ENCODE results near the gene PLCB3.
A peak's percentile ranks its signal among the peaks of the same experiment; 100 is the strongest.

The PLCB3 gene

GRCh38 chr11:64278576-64279190 lies 27.4 kb downstream of the PLCB3 start:
- ChIA-PET CTCF (no interaction called here), POLR2A (no interaction called here)
- DNase-seq (ENCODE audit: extremely low spot score) = no peak
- TF ChIP-seq BHLHE40 (IDR thresholded peaks at IDR 0.05; ENCODE audit: borderline replicate concordance) (no peak), ZNF384 (IDR thresholded peaks at IDR 0.05) (no peak), FOXA1 (IDR thresholded peaks at IDR 0.05) (no peak), ARNT (IDR thresholded peaks at IDR 0.05) (no peak), CTBP1 (IDR thresholded peaks at IDR 0.05; ENCODE audit: borderline replicate concordance) (no peak), HDGF (IDR thresholded peaks at IDR 0.05; ENCODE audit: borderline replicate concordance) (no peak), NFRKB (IDR thresholded peaks at IDR 0.05) (no peak), SP1 (IDR thresholded peaks at IDR 0.05) (no peak), FOXK2 (IDR thresholded peaks at IDR 0.05) (no peak), TARDBP (IDR thresholded peaks at IDR 0.05) (no peak), L3MBTL2 (conservative IDR thresholded peaks at IDR 0.05) (no peak)

GRCh38 chr11:64281957-64282770 lies 30.8 kb downstream of the PLCB3 start:
- POLR2A ChIA-PET = interaction anchor here (8.5 kb wide), 1 partner anchor 11 kb away, joined by 81 read pairs; no protein-coding TSS in a partner anchor
- CTCF ChIA-PET = no interaction called here
- DNase-seq (ENCODE audit: extremely low spot score) = no peak
- TF ChIP-seq SP1 (IDR thresholded peaks at IDR 0.05) = no peak
- TF ChIP-seq ZNF384 (IDR thresholded peaks at IDR 0.05) = no peak
- TF ChIP-seq HDGF (IDR thresholded peaks at IDR 0.05; ENCODE audit: borderline replicate concordance) = no peak
- TF ChIP-seq NFRKB (IDR thresholded peaks at IDR 0.05) = no peak
- TF ChIP-seq L3MBTL2 (conservative IDR thresholded peaks at IDR 0.05) = no peak
- TF ChIP-seq, protein P1, sequence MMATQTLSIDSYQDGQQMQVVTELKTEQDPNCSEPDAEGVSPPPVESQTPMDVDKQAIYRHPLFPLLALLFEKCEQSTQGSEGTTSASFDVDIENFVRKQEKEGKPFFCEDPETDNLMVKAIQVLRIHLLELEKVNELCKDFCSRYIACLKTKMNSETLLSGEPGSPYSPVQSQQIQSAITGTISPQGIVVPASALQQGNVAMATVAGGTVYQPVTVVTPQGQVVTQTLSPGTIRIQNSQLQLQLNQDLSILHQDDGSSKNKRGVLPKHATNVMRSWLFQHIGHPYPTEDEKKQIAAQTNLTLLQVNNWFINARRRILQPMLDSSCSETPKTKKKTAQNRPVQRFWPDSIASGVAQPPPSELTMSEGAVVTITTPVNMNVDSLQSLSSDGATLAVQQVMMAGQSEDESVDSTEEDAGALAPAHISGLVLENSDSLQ (IDR thresholded peaks at IDR 0.05) = no peak
- no peak for TF ChIP-seq CTBP1 (IDR thresholded peaks at IDR 0.05; ENCODE audit: borderline replicate concordance)
- TF ChIP-seq LEF1 (IDR thresholded peaks at IDR 0.05; ENCODE audit: borderline replicate concordance) = no peak
- TF ChIP-seq FOXK2 (IDR thresholded peaks at IDR 0.05) = no peak
- no peak for TF ChIP-seq SUZ12 (IDR thresholded peaks at IDR 0.05)
- no peak for TF ChIP-seq ELF4 (IDR thresholded peaks at IDR 0.05)
- no peak for TF ChIP-seq BHLHE40 (IDR thresholded peaks at IDR 0.05; ENCODE audit: borderline replicate concordance)
- no peak for TF ChIP-seq FOXM1 (IDR thresholded peaks at IDR 0.05; ENCODE audit: borderline replicate concordance)

- ChIA-PET POLR2A (interaction anchor here (1.3 to 8.5 kb wide), 4 partner anchors 12 to 40 kb away, joined by 3 to 81 read pairs (median 6); partner anchors contain the start of genes PRDX5 and TRMT112), CTCF (interaction anchor here (1.1 kb wide), 1 partner anchor 12 kb away, joined by 12 read pairs; no protein-coding TSS in a partner anchor)
- TF ChIP-seq FOXK2 (IDR thresholded peaks at IDR 0.05) = no peak
- TF ChIP-seq ELF4 (IDR thresholded peaks at IDR 0.05) = no peak
- TF ChIP-seq SUZ12 (IDR thresholded peaks at IDR 0.05) = no peak
- TF ChIP-seq SP1 (IDR thresholded peaks at IDR 0.05) = no peak
- no peak for DNase-seq (ENCODE audit: extremely low spot score)
Measured at GRCh38 chr11:64283092-64283491, 31.8 kb downstream of the PLCB3 start.

DNA sequence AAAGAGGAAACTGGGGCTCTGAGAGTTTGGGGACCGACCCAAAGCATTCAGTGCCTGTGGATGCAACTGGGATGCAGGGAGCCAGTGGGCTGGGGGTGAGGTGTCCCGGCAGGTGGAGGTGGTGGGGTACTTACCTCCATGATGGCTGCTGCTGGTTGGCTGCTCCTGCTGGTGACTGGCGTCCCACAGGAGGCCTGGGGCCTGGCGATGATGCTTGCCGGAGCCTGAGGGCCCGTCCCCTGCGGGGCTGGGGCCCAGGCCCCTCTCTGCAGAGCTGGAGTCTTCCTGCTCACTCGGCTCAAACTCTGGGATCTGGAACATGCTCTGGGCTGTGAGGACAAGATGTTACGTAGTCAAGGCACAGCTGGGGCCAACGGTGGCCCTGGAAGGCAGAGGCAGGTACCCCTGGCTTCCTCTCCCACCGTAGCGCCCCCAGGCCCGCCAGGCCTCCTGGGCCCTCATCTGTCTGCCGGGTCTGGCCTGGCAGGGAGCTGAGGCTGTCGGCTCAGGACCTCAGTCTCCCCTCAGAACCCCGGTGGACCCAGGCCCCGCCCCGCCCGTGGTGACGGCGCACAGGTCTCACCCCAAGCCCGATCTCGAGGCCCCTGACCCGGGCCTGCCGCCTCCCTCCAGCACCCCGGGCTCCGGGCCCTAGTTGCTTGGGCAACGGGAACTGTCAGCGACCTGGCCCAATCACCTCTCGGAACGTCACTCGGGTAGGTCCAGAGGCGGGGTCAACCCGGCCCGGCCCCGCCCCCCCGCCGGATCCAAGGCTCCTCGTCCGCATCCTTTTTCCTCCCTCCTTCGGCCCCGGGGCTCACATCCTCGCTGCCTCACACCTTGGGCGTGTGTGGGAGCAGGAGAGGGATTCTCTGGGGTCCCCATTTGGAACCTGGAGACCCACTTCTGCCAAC lies 33.0 kb downstream of the PLCB3 start, which contains the start of gene BAD:
Gene BAD (minus strand): TSS at position 618 of the 914 bp plus-strand sequence. CDS start 297 bp downstream, at position 321.
- ChIA-PET POLR2A (interaction anchor here (1.0 to 8.5 kb wide), 10 partner anchors 11 to 381 kb away, joined by 3 to 81 read pairs (median 6); partner anchors contain the start of genes ESRRA, PRDX5 and TRMT112), CTCF (interaction anchor here (0.5 to 1.5 kb wide), 4 partner anchors 13 to 71 kb away, joined by 3 to 8 read pairs (median 3); no protein-coding TSS in a partner anchor)
- no peak for TF ChIP-seq CTBP1 (IDR thresholded peaks at IDR 0.05; ENCODE audit: borderline replicate concordance)
- TF ChIP-seq, protein P1 (IDR thresholded peaks at IDR 0.05) = peak; percentile 97
- DNase-seq (ENCODE audit: extremely low spot score) = peak; percentile 97

GRCh38 chr11:64284962-64285884 lies 33.9 kb downstream of the PLCB3 start, which contains the start of gene GPR137:
GPR137 (plus strand) TSS chr11:64285848; CDS start chr11:64286525, 677 bp downstream.
- ChIA-PET POLR2A (interaction anchor here (1.0 to 8.5 kb wide), 8 partner anchors 11 to 380 kb away, joined by 3 to 81 read pairs (median 7); partner anchors contain the start of genes ESRRA, PRDX5 and TRMT112), CTCF (interaction anchor here (0.6 to 1.5 kb wide), 4 partner anchors 14 to 70 kb away, joined by 3 to 8 read pairs (median 4); no protein-coding TSS in a partner anchor)
- peak; percentile 86 for DNase-seq (ENCODE audit: extremely low spot score)
- TF ChIP-seq FOXM1 (IDR thresholded peaks at IDR 0.05; ENCODE audit: borderline replicate concordance) (no peak), L3MBTL2 (conservative IDR thresholded peaks at IDR 0.05) (0 out of 2 replicates have a peak, but pooled peaks have one; percentile 64)
